HG03280 (cell line): Measurements from ENCODE around the gene MANSC1.
"Not testable (repeated sequence)": the region's sequence is repeated elsewhere in the genome, so short reads cannot be mapped to it uniquely, and the experiment has no call there.

Experiments
- ATAC-seq: cut with Tn5 transposase; IDR thresholded peaks from one replicate; pipeline ENCODE4 v1.9.1; 2021; ENCODE audit warnings: mild to moderate bottlenecking, moderate library complexity; ENCODE audit not compliant: unreplicated experiment

The MANSC1 gene

DNA sequence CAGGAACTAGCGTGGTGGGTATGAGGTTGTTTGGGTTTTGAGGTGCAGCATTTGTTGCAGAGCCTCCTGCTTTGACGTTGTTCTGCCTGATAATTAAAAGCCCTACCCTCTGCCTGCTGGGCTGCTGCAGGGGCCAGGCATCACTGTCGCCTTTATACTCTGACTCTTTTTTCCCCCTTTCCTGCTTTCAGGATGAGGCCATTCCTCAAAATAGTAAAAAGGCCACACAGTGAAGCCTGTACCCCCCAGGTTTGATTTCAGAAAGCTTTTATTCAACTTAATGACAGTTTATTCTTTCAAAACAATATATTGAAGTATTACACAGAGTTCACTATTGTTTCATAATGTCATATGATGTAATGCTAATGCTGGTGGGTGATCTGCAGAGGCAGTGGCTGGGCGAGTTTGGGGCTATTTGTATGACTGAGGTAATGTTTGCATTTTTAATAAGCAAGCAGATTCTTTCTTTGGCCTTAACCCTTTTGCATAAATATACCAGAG lies 15.9 kb upstream of the MANSC1 start:
- ATAC-seq: no peak

GRCh38 chr12:12365446-12365802 lies 15.4 kb upstream of the MANSC1 start:
- no peak for ATAC-seq

DNA sequence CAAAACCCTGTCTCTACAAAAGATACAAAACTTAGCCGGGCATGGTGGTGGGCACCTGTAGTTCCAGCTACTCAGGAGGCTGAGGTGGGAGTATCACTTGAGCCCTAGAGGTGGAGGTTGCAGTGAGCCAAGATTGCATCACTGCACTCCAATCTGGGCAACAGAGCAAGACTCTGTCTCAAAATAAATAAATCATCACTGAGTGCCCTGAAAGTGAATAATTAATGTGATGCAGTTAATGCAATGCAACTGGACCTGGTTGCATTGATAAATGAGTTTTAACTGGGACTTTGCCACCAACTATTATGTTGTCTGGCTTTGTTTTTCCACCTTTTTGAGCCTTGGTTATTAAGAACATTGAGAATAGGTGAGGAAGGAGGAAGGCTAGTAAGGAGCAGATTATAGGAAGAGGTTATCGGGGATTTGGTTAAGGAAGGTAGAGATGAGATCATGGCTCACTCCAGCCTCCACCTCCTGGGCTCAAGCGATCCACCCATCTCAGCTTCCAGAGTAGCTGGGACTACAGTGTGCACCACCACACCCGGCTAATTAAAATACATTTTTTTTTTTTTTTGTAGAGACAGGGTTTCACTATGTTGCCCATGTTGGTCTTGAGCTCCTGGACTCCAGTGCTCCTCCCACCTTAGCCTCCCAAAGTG lies 14.9 kb upstream of the MANSC1 start:
- ATAC-seq: no peak

GRCh38 chr12:12358528-12358927 lies 8.5 kb upstream of the MANSC1 start:
- ATAC-seq: no peak

DNA sequence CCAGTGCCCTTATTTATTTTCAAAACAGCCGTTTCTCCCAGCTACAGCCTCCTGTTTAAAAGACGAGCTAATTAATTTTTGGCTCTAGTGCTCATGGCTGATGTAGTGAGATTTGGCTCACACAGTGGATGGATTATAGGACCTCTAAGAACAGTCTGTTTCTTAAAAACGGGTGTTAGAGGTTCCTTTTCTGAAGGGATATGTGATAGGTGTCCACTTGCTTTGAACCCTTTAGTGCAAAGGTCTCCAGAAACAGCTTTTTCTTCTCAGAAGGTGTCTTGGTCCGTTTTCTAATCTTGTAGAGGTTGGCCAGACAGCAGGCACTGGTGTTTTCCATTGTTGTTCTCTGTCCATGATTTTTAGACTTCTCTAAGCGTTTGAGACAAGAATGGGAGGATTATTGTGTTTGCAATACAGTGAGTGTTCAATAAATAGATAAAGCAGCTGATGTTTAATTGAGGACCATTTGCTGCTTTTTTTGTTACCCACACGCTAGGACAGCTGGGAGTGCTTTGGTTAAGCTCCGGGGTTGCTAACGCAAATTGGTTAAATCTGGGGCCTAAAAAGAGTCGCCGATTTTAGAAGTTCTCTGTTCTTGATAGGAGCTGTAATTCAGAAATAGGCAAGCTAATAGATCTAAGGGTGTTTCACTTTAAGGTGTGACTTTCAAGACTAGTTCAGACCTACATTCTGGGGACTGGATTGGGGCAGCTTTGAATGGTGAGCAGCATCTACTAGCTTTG lies 7.8 kb upstream of the MANSC1 start:
- ATAC-seq: peak; percentile 13

GRCh38 chr12:12356896-12357718 lies 7.1 kb upstream of the MANSC1 start, which contains the start of gene BORCS5:
Gene BORCS5, plus strand, starts transcription at chr12:12357078. Its CDS starts 374 bp downstream, at chr12:12357452.
- ATAC-seq: peak; percentile 83

GRCh38 chr12:12356467-12356895 lies 6.4 kb upstream of the MANSC1 start:
- no peak for ATAC-seq

- ATAC-seq: no peak
These were observed 3.8 kb upstream of the MANSC1 start for GRCh38 chr12:12353807-12354206.

GRCh38 chr12:12353276-12353675 lies 3.2 kb upstream of the MANSC1 start:
- ATAC-seq: no peak

DNA sequence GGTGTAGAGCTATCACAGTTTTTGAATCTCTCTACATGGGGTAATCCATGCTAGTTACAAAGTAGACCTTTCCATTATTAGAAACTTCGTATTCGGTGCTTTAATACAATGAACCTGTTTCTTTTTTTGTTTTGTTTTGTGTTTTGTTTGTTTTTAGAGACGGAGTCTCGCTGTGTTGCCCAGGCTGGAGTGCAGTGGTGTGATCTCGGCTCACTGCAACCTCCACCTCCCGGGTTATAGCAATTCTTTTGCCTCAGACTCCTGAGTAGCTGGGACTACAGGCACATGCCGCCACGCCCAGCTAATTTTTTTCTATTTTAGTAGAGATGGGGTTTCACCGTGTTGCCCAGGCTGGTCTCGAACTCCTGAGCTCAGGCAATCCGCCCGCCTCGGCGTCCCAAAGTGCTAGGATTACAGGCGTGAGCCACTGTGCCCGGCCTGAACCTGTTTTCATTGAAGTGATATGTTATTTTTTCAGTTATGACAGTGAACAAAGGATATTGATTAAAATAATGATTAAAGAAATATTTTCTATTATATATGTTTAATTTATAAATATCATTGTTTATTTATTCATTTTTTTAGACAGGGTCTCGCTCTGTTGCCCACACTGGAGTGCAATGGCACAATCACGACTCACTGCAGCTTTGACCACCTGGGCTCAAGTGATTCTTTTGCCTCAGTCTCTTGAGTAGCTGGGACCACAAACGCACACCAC lies 1.6 kb upstream of the MANSC1 start:
- not testable (repeated sequence) for ATAC-seq

DNA sequence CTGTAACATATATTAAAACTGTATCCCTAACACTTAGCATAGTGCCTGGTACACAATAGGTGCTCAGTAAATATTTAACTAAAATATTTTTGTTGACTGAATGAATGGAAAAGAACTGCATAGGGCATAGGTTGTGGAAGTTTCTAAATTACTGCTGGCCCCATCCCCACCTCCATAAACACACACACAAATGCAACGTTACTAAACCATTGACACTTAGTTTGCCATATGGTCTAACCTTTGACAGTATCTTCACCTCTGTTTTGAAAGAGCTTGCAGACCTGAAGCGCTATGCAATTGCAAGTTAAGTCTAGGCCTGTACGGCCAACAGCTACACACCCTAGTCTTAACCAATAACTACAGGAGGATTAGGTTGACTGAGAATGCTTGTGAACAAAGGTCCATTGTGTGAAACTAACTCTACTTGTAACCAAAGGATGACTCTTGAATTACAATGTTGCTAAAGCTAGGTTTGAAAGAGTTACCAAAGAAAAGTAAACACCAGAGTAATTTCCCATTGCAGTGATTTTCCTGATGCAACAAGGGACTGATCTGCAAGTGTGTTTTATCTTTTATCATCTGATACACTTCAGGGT lies 924 bp upstream of the MANSC1 start:
- no peak for ATAC-seq

- no peak for ATAC-seq
These were observed 11.4 kb downstream of the MANSC1 start for GRCh38 chr12:12338527-12339168.

GRCh38 chr12:12336511-12336910 lies 13.5 kb downstream of the MANSC1 start:
- no peak for ATAC-seq

- ATAC-seq: peak; percentile 68
These were observed 14.0 kb downstream of the MANSC1 start for GRCh38 chr12:12336049-12336411.

GRCh38 chr12:12334367-12335040 lies 15.5 kb downstream of the MANSC1 start:
- ATAC-seq: peak; percentile 62

GRCh38 chr12:12333407-12334366 lies 16.4 kb downstream of the MANSC1 start:
- ATAC-seq: no peak

GRCh38 chr12:12331896-12332295 lies 18.1 kb downstream of the MANSC1 start:
- ATAC-seq: no peak

DNA sequence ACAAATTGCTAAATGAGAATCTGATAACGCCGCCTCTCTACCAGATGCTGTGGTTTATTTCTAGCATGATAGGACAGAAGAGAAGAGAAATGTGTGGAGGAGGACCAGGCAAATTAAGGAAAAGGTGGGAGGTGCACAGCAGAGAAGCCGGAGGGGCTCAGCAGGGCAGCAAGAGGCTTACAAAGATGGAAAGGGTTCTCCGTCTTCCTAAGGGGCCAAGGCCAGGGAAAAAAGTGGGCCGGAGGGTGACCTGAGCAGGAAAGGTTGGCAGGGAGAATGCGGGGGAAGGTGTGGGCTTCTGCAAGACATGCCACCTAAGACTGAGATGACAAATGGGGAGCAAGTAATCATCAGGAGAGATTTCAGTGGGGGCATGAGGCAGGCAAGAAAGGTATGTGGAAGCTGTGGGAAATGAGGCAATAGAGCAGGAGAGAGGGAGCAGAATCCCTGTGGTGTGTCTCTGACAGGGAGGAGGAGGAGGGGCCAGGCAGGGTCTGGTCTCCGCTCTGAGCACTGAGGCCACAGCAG lies 18.7 kb downstream of the MANSC1 start:
- ATAC-seq: no peak
